ENCODE results near the gene JMJD7.

JMJD7 gene

DNA sequence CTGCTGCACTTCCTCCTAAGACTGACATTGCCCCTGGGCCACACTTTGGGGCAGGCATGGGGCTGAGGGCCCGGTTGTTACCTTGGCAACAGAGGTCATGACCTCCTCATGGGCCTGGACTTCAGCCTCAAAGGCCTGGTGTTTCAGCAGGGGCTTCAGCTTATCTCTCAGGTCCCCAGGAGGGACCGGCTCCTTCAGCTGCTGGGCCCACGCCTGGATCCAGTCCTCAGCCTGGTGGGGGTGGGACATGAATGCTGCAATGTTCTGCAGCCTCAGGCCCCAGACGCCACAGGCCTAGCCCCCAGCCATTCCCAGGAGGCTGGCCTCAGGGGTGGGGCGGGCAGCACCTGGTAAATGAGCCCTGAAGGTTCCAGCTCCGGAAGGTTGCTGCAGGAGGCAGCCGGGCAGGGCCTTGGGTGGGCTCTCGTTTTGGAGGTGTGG, 38.4 kb downstream of the JMJD7 start:
- DNase-seq (ENCODE audit: low spot score) = no peak

DNA sequence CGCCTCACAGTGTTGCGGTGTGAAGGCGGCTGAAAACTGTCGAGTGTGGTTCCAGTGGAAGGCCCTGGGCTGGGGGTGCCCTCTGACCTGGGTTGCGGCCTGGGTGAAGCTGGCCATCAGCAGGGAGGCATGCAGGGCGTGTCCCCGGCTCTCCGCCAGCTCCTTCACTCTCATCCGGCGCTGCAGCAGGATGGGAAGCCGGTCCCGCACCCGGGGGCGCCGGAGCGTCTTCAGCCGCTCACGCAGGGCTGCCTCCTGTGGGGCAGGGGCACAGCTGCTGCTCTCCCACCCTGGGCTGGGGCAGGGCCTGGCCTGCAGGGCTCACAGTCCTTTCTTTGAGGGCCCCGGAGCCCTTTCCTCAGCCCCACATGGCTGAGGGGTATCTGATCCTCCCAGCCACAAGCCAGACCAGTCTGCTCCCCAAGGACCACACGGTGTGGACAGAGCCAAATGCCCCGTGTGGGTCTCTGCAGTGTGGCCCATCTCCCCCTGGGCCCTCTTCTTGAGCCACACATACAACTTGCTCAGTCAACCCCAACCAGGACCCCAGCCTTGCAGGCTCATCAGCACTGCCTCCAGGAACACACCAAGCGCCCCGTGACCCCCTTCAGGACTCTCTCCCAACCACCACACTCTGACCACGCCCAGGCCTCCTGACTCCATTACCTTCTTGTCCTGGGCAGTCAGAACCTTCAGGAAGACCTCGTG, 39.1 kb downstream of the JMJD7 start:
- DNase-seq (ENCODE audit: low spot score) = no peak

DNA sequence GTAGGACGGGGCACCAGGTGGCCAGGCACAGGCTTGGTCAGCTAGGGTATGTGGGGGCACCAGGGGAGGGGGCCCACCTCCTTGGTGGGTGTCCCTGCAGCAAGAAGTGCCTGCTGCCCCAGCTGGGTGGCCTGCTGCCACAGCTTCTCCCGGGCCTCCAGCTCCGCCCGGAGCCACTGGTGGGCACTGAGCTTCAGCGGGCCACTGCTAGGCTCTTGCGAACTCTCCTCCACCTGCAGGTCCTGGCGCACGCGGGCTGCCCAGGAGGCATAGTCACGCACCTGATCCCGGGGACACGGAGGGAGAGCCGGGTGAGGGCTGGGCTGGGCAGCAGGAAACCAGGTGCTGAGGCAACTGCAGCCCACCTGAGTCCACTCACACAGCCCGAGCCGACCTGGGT, 40.4 kb downstream of the JMJD7 start:
- DNase-seq (ENCODE audit: low spot score) = no peak

DNA sequence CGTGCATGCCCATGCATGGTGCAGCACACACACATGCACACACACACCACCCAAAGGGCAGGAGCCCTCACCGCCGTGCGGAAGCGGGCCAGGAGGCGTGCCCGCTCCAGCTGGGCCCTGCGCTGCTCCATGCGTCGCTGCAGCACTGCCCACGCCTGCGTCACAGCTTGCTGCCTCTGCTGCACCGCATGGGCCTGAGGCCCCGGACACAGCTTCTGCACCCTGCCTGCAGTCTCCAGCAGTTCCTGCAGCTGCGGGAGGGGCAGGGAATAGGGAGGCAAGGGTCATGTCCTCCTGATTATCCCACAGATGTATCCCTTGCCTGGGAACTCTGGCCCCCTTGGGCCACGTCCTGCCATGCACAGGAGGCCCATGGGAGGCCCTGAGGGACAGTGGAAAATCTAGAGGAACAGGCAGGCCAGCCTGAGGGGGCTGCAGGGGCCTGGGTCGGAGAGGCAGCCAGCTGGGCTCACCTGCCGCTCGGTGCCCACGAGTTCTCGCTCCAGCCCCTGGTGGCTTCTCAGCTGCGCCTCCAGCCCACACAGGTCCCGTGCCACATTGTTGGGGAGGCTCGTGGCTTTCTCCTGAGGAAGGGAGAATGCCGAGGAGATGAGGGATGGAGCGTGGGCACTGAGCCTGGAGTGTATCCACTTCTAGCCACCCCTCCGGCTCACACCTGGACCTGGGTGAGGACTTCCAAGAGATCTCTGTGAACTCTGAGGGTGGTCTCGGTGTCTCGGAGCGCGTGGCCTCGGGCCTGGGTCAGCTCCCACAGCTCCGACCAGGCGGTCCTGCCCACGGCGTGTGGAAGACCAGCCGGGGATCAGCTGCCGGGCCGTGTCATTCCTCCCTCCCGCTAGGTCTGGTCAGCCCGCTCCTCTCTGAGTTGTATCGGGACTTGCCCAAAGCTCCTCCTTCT, 42.1 kb downstream of the JMJD7 start:
- no peak for DNase-seq (ENCODE audit: low spot score)

DNA sequence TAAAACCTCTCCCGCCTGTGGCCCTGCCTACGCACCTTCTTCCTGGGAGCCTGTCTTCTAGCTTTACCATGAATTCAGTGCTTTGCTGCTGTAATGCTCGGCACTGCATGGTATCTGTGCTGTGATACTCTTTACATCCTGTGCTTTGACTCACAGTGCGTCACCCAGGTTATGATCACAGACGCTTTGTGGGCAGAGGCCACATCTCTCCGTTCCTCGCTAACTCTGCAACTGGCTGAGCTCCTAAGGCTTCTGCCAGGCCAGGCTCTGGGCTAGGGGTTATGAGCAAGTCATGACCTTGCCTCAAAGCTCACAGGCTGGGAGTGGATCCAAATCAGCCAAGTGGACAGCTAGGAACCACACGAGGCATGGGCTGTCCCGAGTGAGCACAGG, 42.8 kb downstream of the JMJD7 start:
- DNase-seq (ENCODE audit: low spot score) = no peak

DNA sequence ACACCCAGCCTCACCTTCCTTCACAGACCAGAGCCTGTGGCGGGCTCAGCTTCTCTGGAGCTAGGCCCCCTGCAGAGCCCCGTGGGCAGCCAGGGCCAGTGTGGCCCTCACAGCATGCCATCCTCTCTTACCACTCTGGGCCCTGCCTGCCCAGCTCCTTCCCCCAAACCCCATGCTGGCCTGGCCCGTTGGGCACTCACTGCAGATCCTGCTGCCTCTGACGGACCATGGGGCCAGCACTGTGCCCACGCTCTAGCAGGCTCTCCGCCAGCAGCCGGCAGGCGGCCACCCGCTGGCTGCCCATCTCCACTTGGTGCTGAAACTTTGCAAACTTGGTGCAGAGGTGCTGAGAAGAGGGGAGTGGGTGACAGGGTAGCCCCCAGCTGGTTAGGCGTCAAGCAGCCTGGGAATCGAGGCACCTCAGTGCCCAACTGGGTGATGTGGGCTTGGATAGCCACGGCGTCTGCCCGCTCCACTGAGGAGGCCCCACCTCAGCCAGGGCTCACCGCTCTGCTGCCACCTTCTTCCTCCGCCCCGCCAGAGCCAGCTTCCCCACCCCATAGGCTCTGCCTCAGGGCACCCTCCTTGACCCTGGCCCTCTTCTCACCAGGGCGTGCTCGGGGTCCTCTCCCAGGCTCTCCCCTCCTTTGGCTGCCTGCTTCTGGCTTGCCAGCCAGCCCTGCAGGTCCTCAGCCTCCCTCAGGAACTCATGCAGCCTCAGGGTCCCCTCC, 43.4 kb downstream of the JMJD7 start:
- no peak for DNase-seq (ENCODE audit: low spot score)

DNA sequence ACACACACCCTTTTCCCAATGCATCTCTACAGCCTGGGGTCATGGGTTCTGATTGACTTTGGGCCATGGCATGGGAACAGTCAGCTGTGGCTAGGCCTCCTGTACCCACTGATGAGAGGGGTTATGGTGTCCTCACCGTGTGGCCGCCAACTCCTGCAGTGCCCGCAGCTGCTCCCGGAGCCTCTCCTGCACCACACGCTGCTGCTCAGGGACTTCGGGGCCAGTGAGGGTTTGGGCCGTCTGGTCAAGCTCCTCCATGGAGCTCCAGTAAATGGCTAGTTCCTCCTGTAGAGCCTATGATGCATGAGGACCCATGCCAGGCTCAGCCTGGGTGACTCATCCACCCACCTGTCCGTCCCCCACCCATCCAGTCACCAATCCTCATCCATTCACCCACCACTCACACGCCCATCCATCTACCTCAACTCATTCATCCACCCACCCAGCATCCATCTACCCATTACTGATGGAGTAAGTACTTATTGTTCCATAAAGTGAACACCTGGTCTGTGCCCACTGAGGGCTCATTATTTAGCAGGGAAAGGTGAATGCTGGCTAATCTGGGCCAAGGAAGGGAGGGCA, 44.4 kb downstream of the JMJD7 start:
- DNase-seq (ENCODE audit: low spot score) = no peak

DNA sequence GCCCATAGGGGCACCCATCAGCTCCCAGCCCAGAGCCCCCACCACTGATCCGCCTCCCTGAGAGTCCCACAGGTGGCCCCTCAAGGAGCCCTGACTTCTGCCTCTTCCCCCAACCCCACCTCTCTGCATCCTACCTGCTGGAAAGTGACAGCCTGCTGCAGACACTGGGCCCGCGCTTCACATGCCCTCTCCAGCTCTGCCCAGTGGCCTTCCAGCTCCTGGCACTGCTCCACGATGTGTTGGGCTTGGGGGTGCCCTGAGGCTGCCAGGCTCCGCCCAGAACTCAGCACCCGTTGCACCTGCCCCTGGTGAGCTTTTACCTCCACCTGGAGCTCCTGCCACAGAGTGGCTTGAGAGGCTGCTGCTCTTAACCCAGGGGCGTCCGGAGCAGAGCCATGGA, 45.8 kb downstream of the JMJD7 start:
- DNase-seq (ENCODE audit: low spot score) = no peak

DNA sequence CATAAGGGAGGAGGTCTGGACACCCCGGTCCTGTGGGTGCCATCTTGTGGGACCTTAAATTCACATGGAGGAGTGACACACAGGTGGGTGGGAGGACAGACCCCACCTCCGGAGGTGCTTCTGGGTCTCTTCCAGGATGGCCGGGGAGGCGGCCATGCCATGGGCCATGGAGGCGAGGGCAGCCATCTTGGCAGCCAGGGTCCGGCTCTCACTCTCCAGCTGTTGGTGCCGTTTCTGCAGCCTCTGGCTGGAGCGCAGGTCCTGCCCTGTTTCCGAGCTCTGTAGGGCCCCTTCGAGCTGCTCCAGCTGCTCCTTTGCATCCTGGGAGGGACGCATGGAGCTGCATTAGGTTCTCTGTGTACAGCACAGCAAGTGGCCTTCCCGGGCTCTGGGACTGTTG, 46.8 kb downstream of the JMJD7 start:
- no peak for DNase-seq (ENCODE audit: low spot score)

DNA sequence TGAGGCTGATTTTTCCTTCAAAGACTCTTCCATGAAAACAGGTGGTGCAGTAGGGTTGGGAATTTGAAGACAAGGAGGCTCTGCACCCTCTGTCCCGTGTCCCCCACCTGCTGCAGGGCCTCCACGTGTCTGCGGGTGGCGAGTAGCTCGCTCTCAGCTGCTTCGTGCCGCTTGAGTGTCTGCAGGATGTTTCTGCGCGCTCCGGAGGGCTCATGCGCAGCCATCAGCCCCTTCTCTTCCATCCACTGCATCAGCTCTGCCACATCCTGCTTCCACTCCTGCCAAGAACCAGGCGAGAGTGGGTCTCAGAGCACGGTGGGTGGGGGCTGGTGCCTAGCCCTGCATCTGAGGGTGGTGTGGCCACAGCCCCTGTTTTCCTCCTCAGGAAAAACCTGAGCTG, 48.1 kb downstream of the JMJD7 start:
- no peak for DNase-seq (ENCODE audit: low spot score)

DNA sequence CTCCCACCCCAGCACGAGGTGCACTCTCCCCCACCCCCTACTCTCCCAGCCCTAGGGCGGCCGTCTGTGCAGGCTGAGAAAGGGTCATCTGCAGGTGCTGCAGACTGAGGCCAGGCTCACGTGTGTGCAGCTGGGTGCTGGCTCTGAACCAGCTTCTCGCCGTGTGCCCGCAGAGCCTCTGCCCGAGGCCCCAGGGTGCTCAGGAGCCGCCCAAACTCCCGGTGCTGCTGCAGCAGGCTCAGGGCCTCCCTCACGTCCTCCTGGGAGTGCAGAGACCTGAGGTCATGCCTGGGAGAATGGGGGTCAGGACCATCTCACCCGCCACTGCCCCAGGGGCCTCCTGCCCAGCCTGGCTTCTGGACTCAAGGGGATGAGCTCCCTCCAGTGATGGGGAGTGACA, 48.8 kb downstream of the JMJD7 start:
- DNase-seq (ENCODE audit: low spot score) = no peak

DNA sequence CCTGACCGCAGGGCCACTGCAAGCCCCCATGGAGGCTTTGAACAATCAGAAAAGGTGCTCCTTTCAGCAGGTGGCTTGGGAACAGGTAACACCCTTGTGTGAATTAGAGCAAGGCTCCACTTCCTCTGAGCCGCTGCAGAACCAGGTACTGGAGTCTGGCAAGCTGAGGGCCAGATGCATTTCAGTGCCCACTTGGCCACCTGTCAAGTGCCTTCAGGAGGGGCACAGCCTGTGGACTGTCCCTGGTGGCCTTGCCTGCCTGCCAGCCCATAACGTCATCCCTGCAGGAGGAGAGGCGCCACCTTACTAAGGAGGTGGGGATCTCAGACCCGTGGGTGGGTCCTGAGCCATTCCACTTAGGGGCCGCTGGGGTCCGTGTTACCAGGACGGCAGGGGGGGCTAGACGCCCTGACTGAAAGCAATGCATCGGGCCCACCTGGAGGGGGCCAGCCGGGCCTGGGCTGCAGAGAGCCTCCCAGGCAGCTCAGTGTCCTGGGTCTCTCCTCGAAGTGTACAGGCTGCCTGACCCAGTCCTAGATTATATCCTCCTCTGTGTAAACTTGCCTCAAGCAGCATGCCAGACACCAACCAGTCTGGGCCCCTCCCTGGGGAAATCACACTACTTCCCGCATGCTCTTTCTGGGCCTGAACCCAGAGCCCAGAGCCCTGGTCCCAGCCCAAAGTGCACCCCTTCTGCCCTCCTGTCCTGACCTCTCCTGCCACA, 49.9 kb downstream of the JMJD7 start:
- no peak for DNase-seq (ENCODE audit: low spot score)

DNA sequence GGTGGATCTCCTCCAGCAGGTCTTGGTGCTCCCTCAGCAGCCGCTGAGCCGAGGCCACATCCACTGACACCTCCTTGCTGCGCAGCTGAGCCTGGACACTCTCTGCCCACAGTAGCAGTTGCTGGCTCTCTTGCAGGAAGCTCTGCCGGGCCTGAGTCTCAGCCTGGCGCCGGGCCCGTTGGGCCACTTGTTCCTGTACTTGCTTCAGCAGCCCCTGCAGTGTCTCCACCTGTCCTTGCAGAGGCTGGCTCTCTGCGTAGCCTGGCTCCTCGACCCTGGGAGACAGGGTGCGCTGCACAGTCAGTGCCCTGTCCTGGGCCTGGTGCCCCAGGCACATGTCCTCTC, 50.4 kb downstream of the JMJD7 start:
- DNase-seq (ENCODE audit: low spot score) = no peak

DNA sequence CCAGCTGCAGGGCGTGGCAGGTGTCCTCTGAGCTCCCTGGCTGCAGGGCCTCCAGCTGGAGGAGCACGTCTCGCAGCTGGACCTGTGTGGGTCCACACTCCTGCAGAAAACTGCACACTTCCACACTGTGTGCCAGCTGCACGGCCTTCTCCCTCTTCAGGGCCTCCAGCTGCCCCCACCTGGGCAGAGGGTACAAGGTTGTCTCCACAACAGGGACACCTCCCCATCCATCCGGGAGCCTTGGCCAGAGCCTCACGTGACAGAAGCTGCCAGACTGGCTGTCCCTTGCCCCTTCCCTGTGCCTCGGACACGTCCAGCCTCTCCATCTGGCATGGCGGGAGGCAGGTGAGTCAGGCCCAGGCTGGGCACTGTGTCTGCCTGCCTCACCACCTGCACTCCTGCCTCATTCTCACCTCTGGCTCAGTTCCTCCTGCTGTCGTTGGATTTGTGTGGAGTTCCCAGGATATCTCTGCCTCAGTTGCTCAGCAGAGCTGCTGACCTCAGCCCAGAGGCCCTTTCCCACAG, 51.5 kb downstream of the JMJD7 start:
- no peak for DNase-seq (ENCODE audit: low spot score)

DNA sequence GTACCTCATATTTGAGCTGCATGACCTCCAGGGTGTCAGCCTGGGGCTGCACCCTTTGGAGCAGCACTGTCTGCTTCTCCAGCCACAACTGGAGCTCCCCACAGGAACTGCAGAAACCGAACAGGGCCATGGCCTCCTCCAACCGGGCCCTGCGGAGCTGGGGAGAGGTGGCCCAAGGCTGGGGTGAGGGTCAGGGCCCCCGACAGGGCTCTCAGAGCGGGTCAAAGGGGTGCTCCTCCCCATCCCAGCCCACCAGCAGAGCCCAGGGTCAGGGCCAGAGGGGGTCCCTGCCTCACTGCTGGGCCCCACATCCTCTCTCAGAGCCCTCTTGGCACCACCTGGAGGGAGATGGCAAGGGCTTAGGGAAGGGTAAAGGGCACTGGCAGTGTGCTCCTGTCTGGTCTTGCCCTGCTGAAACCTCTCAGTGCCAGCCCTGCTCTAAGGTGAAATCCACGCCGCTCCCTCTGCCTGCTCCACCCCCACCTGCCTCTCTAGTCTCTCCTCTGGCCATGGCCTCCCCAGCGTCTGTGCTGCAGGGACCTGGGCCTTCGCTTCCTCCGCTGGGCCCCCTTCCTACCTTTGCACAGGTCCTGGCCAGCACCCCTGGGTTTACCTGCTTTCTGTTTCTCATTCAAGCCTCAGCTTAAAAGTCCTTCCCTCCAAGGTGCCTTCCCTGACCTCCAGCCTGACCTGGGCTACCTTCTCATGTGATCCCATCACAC, 52.4 kb downstream of the JMJD7 start:
- no peak for DNase-seq (ENCODE audit: low spot score)

DNA sequence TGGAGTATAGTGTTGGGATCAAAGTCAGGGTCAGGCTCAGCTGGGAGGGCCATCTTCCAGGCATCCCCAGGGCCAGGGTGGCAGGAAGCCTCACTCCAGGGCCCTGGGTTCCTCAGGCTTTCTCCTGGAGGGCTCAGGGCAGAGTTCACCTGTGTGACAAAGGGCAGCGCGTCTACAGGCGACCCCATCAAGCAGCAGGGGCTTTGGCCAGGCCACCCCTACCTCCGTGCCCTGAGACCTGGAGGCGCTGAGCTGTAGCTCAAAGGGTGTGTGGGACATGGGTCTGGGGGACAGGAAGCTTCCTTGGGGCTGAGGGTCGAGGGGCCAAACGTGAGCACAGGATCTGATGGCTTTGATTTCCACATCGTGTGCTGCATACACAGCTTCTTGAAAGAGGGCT, 53.2 kb downstream of the JMJD7 start:
- no peak for DNase-seq (ENCODE audit: low spot score)

DNA sequence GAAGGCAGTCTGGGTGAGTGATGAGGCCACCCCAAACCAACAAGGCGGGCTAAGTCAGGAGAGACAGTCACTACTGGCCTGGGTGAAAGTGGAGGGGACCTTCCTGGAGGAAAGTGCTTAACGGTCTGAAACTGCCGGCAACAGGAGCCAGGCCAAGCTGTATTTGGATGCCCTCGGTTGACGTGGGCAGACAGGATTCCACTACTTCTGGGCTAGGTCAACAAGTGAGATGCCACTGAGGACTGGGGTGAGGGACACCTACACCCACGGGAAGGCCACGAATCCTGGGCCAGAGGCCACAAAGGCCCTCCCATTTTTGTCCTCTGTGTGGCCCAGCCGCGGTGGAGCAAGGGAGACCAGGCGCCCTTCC, 53.6 kb downstream of the JMJD7 start:
- no peak for DNase-seq (ENCODE audit: low spot score)

DNA sequence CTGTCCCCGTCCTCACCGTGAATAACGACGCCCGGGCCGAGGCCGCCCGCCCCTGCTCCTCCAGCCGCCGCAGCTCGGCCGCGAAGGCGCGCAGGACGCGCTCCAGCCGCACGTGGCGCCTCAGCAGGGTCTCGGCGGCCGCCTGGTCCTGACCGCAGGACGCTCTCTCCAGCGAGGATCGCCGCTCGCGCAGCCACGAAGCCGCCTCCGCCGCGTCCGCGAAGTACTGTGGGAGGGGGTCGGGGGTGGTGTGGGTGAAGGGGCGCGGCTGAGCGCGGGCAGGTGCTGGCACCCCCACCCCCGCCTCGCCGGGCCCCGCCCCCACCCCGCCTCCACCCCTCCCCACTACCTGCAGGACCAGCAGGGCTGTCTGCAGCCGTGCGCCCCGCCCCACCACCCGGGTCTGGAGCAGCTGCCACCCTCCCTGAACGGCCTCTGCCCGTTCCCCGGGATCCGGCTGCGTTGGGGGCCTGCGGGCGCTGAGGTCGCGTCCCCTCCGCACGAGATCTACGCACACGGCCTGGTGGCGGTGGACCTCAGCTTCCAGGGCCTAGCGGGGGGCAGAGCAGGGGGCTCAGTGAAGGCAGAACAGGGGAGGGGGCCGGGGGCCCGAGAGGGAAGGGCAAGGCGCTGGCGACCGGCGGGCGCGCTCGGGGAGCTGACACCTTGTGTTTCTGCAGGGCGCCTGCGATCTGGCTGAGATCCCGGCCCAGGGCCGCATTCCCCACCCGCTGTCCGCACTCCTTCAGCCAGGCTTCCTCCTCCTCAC, 54.2 kb downstream of the JMJD7 start:
- DNase-seq (ENCODE audit: low spot score) = no peak

DNA sequence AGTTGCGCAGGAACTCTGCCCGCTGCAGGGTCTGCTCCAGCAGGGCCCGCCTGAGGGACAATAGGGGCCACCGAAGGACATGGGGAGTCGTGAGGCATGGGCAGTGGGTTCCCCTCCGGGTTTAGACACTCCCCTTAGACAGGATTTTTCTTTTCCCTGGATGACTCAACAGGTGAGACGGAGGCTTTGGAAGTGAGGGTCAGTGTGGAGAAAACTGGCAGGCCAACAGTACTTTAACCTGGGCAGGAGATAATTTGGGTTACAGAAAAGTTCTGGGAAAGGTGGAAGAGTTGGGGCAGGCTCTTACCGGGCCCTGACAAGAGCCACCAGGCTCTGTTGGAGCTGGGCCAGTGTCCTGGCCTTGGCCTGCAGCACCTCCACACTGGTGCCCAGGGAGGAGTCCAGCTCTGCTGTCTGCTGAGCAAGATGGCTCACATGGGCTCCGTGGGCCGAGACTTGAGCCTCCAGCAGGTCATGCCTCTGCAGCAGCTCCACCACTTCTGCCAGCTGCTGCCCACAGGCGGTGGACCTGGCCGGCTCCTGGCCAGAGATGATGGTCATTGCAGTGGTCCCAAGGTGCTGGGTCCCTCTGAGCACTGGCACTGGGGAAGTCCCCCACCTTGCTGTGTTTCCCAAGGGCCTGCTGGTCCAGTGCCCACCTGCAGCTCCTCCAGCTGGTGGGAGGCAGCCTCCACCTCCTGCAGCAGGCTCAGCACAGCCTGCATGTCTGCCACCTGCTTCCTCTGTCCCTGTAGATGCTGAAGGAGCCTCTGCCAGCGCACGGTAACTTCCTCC, 55.0 kb downstream of the JMJD7 start:
- DNase-seq (ENCODE audit: low spot score) = no peak

DNA sequence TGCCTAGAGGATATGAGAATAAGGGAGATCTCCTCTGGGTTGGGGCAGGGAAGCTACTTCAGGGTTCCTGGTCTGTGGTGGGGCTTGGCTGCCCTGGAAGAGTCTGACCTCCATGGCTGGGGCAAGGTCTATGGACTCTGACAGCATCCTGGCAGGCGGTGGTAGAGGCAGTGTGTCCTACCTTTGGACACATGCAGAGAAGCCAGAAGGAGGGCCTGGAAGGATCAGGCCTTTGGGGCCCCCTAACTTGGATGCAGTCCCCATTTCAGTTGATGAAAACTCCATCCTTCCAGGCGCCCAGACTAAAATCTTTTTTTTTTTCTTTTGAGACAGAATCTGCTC, 55.6 kb downstream of the JMJD7 start:
- DNase-seq (ENCODE audit: low spot score) = no peak

Data from Ammon's horn (tissue), 1 donor.